ENCODE data around the gene FOXD3.

FOXD3 gene

DNA sequence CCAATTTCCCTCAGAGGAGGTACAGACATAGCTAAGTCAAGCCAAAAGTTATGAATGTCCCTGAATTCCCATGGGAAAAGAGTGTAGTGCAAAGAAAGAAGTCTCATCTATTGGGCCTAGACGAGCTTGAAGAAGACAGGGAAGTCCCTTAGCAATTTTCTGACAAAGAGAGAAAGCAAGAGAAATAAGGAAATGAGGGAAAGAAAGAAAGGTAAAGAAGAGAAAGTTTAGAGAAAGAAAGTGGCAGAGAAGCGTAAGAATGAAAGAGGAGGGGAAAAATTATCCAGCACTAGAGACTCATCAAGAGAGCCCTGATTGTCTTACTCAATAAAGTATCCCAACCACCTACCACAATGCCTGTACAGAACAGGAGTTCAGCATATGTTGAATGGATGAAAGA lies 40.6 kb upstream of the FOXD3 start:
- H3K9me3 ChIP-seq (ENCODE audit: control insufficient read depth, insufficient read depth, low read length), result no peaks in the 10 kb centered on the region
- no peaks in the 10 kb centered on the region for H3K27me3 ChIP-seq (ENCODE audit: control insufficient read depth, low read length)
- H3K4me2 ChIP-seq (ENCODE audit: low read length), result no peak overlapping the region
- H3F3A ChIP-seq (ENCODE audit: control insufficient read depth, insufficient read depth), result no peaks in the 10 kb centered on the region
- no peak overlapping the region for H3K4me3 ChIP-seq (ENCODE audit: low read length)
- no peaks in the 10 kb centered on the region for H3K4me1 ChIP-seq (ENCODE audit: control insufficient read depth, low read length)
- H3K9me2 ChIP-seq (replicated peaks; ENCODE audit: control insufficient read depth, low read length), result no peaks in the 10 kb centered on the region
- TF ChIP-seq, protein P1, sequence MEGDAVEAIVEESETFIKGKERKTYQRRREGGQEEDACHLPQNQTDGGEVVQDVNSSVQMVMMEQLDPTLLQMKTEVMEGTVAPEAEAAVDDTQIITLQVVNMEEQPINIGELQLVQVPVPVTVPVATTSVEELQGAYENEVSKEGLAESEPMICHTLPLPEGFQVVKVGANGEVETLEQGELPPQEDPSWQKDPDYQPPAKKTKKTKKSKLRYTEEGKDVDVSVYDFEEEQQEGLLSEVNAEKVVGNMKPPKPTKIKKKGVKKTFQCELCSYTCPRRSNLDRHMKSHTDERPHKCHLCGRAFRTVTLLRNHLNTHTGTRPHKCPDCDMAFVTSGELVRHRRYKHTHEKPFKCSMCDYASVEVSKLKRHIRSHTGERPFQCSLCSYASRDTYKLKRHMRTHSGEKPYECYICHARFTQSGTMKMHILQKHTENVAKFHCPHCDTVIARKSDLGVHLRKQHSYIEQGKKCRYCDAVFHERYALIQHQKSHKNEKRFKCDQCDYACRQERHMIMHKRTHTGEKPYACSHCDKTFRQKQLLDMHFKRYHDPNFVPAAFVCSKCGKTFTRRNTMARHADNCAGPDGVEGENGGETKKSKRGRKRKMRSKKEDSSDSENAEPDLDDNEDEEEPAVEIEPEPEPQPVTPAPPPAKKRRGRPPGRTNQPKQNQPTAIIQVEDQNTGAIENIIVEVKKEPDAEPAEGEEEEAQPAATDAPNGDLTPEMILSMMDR (IDR thresholded peaks at IDR 0.05; ENCODE audit: low read depth, low read length, poor library complexity, severe bottlenecking), result no peak
- no peak for TF ChIP-seq EZH2phosphoT487 (IDR thresholded peaks at IDR 0.05; ENCODE audit: borderline replicate concordance, low read length)
- H3K36me3 ChIP-seq (ENCODE audit: control insufficient read depth, low read length), result no peaks in the 10 kb centered on the region
- no peaks in the 10 kb centered on the region for H3K79me2 ChIP-seq (ENCODE audit: control insufficient read depth, low read length)
- no peaks in the 10 kb centered on the region for H4K20me1 ChIP-seq (ENCODE audit: control insufficient read depth, insufficient read depth, low read depth, low read length)
- H3K27ac ChIP-seq (ENCODE audit: low read depth, low read length), result no peak overlapping the region

DNA sequence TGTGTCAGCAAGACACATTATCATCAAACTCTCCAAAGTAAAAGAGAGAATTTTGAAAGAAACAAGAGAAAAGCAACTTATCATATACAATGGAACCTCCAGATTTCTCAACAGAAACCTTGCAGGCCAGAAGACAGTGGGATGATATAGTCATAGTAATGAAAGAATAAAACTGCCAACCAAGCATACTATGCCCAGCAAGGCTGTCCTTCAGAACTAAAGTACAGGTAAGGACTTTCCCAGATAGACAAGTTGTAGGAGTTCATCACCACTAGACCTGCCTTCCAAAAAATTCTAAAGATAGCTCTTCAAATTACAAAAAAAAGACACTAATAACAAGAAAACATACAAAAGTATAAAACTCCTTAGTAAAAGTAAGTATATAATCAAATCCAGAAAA lies 33.2 kb upstream of the FOXD3 start:
- H3K27me3 ChIP-seq (ENCODE audit: control insufficient read depth, low read length), result no peaks in the 10 kb centered on the region
- no peaks in the 10 kb centered on the region; the same call in 1 of the 2 replicates for H3K9me3 ChIP-seq (ENCODE audit: control insufficient read depth, insufficient read depth, low read length)
- H3K4me2 ChIP-seq (ENCODE audit: low read length), result no peak overlapping the region
- H3K4me1 ChIP-seq (ENCODE audit: control insufficient read depth, low read length), result no peaks in the 10 kb centered on the region
- no peaks in the 10 kb centered on the region for H3K36me3 ChIP-seq (ENCODE audit: control insufficient read depth, low read length)
- no peak overlapping the region for H3K4me3 ChIP-seq (ENCODE audit: low read length)
- H3K79me2 ChIP-seq (ENCODE audit: control insufficient read depth, low read length), result no peaks in the 10 kb centered on the region
- H3K9me2 ChIP-seq (replicated peaks; ENCODE audit: control insufficient read depth, low read length), result no peaks in the 10 kb centered on the region
- no peaks in the 10 kb centered on the region for H3F3A ChIP-seq (ENCODE audit: control insufficient read depth, insufficient read depth)
- TF ChIP-seq EZH2phosphoT487 (IDR thresholded peaks at IDR 0.05; ENCODE audit: borderline replicate concordance, low read length), result no peak
- TF ChIP-seq, protein P1 (IDR thresholded peaks at IDR 0.05; ENCODE audit: low read depth, low read length, poor library complexity, severe bottlenecking), result no peak
- H4K20me1 ChIP-seq (ENCODE audit: control insufficient read depth, insufficient read depth, low read depth, low read length), result no peaks in the 10 kb centered on the region
- H3K27ac ChIP-seq (ENCODE audit: low read depth, low read length), result no peak overlapping the region

DNA sequence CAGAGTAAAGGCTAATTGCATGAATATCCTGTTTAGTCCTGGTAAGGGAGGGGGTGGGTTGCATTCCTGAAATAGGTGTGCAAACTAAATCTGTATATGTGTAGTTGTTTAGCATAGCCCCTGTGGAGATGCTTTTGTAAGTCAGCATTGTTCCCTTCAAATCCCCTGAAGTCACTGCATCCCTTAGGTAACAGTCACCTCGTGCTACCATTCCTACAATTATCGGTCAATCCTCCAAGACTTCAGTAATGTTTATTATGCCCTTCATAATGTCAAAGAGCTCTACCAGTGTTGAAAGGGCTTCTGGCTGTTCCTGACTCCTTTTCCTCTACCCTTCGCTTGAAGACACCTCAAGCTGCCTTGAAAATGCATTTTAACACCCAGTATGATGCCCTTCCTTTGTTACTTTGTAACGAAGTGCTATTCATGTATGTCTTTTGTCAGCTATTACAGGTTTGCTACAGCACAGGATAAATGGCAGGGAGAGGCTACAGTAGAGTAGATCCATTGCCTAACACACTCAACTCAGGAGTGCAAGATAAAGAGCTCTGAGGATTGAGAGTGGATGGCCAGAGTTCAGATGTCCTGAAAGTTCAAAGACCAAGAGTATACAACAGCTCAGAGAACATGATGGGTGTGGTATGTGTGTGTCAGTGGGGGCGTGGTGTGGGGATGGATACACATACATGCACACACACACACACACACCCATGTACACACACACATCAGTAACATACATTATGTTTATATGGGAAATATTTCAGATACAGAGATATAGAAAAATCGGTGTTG lies 27.4 kb upstream of the FOXD3 start:
- H3K27ac ChIP-seq (ENCODE audit: low read depth, low read length), result no peak overlapping the region
- no peaks in the 10 kb centered on the region for H3K79me2 ChIP-seq (ENCODE audit: control insufficient read depth, low read length)
- H3K36me3 ChIP-seq (ENCODE audit: control insufficient read depth, low read length), result no peaks in the 10 kb centered on the region
- no peaks in the 10 kb centered on the region for H3K9me2 ChIP-seq (replicated peaks; ENCODE audit: control insufficient read depth, low read length)
- H3K27me3 ChIP-seq (ENCODE audit: control insufficient read depth, low read length), result 0 out of 2 replicates have a peak, but pooled peaks cover 4% of the 10 kb centered on the region
- H3F3A ChIP-seq (ENCODE audit: control insufficient read depth, insufficient read depth), result no peaks in the 10 kb centered on the region
- no peak overlapping the region for H3K4me3 ChIP-seq (ENCODE audit: low read length)
- no peaks in the 10 kb centered on the region for H3K4me1 ChIP-seq (ENCODE audit: control insufficient read depth, low read length)
- H4K20me1 ChIP-seq (ENCODE audit: control insufficient read depth, insufficient read depth, low read depth, low read length), result no peaks in the 10 kb centered on the region
- no peak overlapping the region for H3K4me2 ChIP-seq (ENCODE audit: low read length)
- no peaks in the 10 kb centered on the region for H3K9me3 ChIP-seq (ENCODE audit: control insufficient read depth, insufficient read depth, low read length)
- TF ChIP-seq, protein P1 (IDR thresholded peaks at IDR 0.05; ENCODE audit: low read depth, low read length, poor library complexity, severe bottlenecking), result no peak
- TF ChIP-seq EZH2phosphoT487 (IDR thresholded peaks at IDR 0.05; ENCODE audit: borderline replicate concordance, low read length), result no peak

Data from DOHH2 (cell line).